OCI-LY7 (cell line): Measurements from ENCODE around the gene TNIK. TPM values are rescaled to one million over a fixed set of nuclear protein-coding genes. Genes with fewer than 3 reads are reported as not detected.

Source experiments
- BruUV-seq: library from RNA; stranded (reverse); fragments of 400-500 nt; replicated peaks from 2 replicates; lab custom pipeline; 2021; lab: Mats Ljungman, UMichigan
- CTCF ChIA-PET: fragments of 300-600 bp; sonication (Branson Sonifier 250); formaldehyde crosslinking; loops from one replicate; lab custom pipeline; 2022; ENCODE audit warnings: antibody characterized with exemption; ENCODE audit not compliant: unreplicated experiment; lab: Charles Lee
- POLR2A ChIA-PET: fragments of 300-600 bp; sonication (Branson Sonifier 250); formaldehyde crosslinking; loops from one replicate; lab custom pipeline; 2022; ENCODE audit warnings: antibody characterized with exemption; lab: Charles Lee
- DNase-seq: peaks from one replicate; pipeline ENCODE4 v3.0.0-alpha.2; 2015; ENCODE audit warnings: low spot score
- H2AFZ ChIP-seq: fragments of 200-600 bp; sonication (generic), shearing (Covaris generic); 2 replicates; pipeline ENCODE4 v1.6.1; 2014; ENCODE audit warnings: mild to moderate bottlenecking, antibody characterized with exemption, low read length, moderate library complexity
- H3K27ac ChIP-seq: fragments of 200-600 bp; sonication (generic); 2 replicates; pipeline ENCODE4 v1.5.1; 2014; ENCODE audit warnings: mixed run types, low read depth, mild to moderate bottlenecking, moderate library complexity, low read length, inconsistent platforms; ENCODE audit not compliant: poor library complexity, severe bottlenecking
- H3K36me3 ChIP-seq: fragments of 200-600 bp; sonication (generic); 2 replicates; pipeline ENCODE4 v1.6.1; 2014; ENCODE audit warnings: mild to moderate bottlenecking, antibody characterized with exemption, low read length, moderate library complexity, mixed read lengths; ENCODE audit not compliant: insufficient read depth
- H3K4me1 ChIP-seq: fragments of 200-600 bp; sonication (generic); 2 replicates; pipeline ENCODE4 v1.5.1; 2014; ENCODE audit warnings: mild to moderate bottlenecking, low read length; ENCODE audit not compliant: insufficient read depth, poor library complexity, severe bottlenecking
- H3K4me2 ChIP-seq: fragments of 200-600 bp; sonication (generic); 2 replicates; pipeline ENCODE4 v1.6.1; 2014; ENCODE audit warnings: mild to moderate bottlenecking, low read length
- H3K4me3 ChIP-seq: fragments of 200-600 bp; sonication (generic); 2 replicates; pipeline ENCODE4 v1.5.1; 2014; ENCODE audit warnings: mild to moderate bottlenecking, low read depth, low read length; ENCODE audit not compliant: poor library complexity, severe bottlenecking
- H3K79me2 ChIP-seq: fragments of 200-600 bp; sonication (generic); 2 replicates; pipeline ENCODE4 v1.6.1; 2016; ENCODE audit warnings: low read depth, mild to moderate bottlenecking, low read length, moderate library complexity, mixed read lengths; ENCODE audit not compliant: insufficient read depth
- H3K9me2 ChIP-seq: fragments of 200-600 bp; sonication (generic); 2 replicates; pipeline ENCODE4 v1.6.1; 2016; ENCODE audit warnings: mild to moderate bottlenecking, low read length, mixed read lengths; ENCODE audit not compliant: insufficient read depth
- H3K9me3 ChIP-seq: fragments of 200-600 bp; sonication (generic); 2 replicates; pipeline ENCODE4 v1.6.1; 2014; ENCODE audit warnings: mild to moderate bottlenecking, mixed run types, low read length, mixed read lengths
- H4K20me1 ChIP-seq: fragments of 200-600 bp; sonication (generic); 2 replicates; pipeline ENCODE4 v1.6.1; 2014; ENCODE audit warnings: mild to moderate bottlenecking, antibody characterized with exemption, low read length, moderate library complexity, mixed read lengths; ENCODE audit not compliant: insufficient read depth
- CTCF ChIP-seq: fragments of 200-600 bp; sonication (generic); conservative IDR thresholded peaks from 2 replicates; pipeline ENCODE4 v1.5.1; 2014; ENCODE audit warnings: mild to moderate bottlenecking, antibody characterized with exemption, low read length, moderate library complexity, mixed read lengths
- EZH2phosphoT487 ChIP-seq: fragments of 200-600 bp; sonication (generic); IDR thresholded peaks from 2 replicates; pipeline ENCODE4 v1.6.1; 2018; ENCODE audit warnings: low read depth, borderline replicate concordance, mild to moderate bottlenecking, mixed run types, antibody characterized with exemption, low read length, moderate library complexity, mixed read lengths
- intact Hi-C: fragments of 100-400 bp; cut with micrococcal nuclease; formaldehyde crosslinking; loops from one replicate; pipeline ENCODE4 v1.10.0; 2022; ENCODE audit not compliant: unreplicated experiment
- total RNA-seq, 2 experiments: library from RNA; depleted of rRNA in 1 of 2; stranded (reverse); fragments of >200 nt in 1 of 2; shearing (Covaris generic) in 1 of 2; gene quantifications; 2 replicates each; pipeline ENCODE4 v1.2.3, GENCODE V29; 2014 to 2022

TNIK gene
- total RNA-seq, 2 experiments from 2014 or later = not detected

- H3K79me2 ChIP-seq = no peaks in the 10 kb centered on the region
- H3K4me3 ChIP-seq = no peak overlapping the region
- no peaks in the 10 kb centered on the region for H3K9me3 ChIP-seq
- intact Hi-C loops = no loop called here
- DNase-seq = no peak
- no peak overlapping the region for H2AFZ ChIP-seq
- TF ChIP-seq EZH2phosphoT487 (no peak), CTCF (no peak)
- no TSS peak for BruUV-seq
- no peaks in the 10 kb centered on the region for H3K36me3 ChIP-seq
- no peaks in the 10 kb centered on the region for H3K4me1 ChIP-seq
- POLR2A ChIA-PET = interaction anchor here (0.7 to 2.2 kb wide), 2 partner anchors 12 to 656 kb away, joined by 3 to 9 read pairs; no protein-coding TSS in a partner anchor
- H3K9me2 ChIP-seq = no peaks in the 10 kb centered on the region
- CTCF ChIA-PET = interaction anchor here (0.5 kb wide), 1 partner anchor 452 kb away, joined by 3 read pairs; no protein-coding TSS in a partner anchor
- no peak overlapping the region for H3K27ac ChIP-seq
- H3K4me2 ChIP-seq = no peak overlapping the region
- H4K20me1 ChIP-seq = no peaks in the 10 kb centered on the region
Observed at GRCh38 chr3:171281256-171281992, 178.8 kb downstream of the TNIK start.

DNA sequence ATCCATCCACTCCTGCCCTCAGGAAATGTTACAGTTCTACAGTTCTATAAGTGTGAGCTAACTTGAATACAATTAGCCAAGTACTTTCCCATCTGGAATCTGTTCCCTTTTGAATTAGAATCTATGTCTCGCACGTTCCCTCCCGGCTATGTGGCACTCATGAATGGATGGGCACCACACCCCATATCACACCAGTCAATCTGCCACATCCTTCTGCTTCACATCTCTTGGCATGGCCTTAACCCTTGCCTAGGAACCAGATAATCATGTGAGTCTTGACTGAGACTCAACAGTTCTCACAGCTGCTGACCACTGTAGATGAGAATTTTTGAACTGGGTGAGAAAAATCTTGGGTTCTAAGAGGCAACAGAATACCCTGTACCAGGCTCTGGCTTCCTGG, 180.2 kb downstream of the TNIK start:
- no peak overlapping the region for H3K27ac ChIP-seq

More for the DNA sequence above, 180.2 kb downstream of the TNIK start:
- no peaks in the 10 kb centered on the region for H4K20me1 ChIP-seq
- H3K4me3 ChIP-seq = no peak overlapping the region
- H3K9me2 ChIP-seq = no peaks in the 10 kb centered on the region
- ChIA-PET POLR2A (interaction anchor here (0.6 to 0.7 kb wide), 2 partner anchors 71 to 965 kb away, joined by 3 to 5 read pairs; no protein-coding TSS in a partner anchor), CTCF (no interaction called here)
- no peaks in the 10 kb centered on the region for H3K4me1 ChIP-seq
- no peak overlapping the region for H3K4me2 ChIP-seq
- BruUV-seq = no TSS peak
- intact Hi-C loops = no loop called here
- TF ChIP-seq CTCF = no peak
- TF ChIP-seq EZH2phosphoT487 = no peak
- no peaks in the 10 kb centered on the region for H3K36me3 ChIP-seq
- H3K79me2 ChIP-seq = no peaks in the 10 kb centered on the region
- no peak overlapping the region for H2AFZ ChIP-seq
- no peaks in the 10 kb centered on the region for H3K9me3 ChIP-seq
- no peak for DNase-seq
